ENCODE results near the gene MYH10.
A peak's percentile ranks its signal among the peaks of the same experiment; 100 is the strongest.

MYH10 gene

DNA sequence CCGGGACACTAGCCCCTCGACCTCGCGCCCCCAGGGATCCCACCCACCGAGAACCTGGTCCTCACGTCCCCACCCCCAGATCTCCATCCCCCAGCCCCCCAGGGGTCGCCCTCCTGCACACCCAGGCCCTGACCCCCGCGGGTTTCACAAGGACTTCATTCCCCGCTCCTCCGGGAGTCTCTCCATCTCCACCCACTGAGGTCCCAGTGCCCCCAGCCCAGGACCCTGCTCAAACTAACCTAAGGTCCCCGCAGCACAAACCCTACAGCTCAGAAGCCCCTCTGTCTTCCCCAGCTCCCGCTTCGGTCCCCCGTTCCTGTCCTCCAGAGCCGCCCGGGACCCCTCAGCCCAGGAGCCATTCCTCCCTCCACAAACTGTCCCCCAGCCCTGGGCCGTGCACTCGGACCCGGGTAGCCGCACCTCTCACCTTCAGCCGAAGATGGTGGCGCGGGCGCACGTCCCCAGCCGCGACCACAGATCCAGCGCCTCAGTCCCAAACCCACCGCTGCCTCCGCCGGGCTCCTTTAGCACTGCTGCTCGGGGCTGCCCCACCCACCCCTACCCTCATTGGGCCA is at the start of gene MYH10 (continued):
- TF ChIP-seq, protein P1, sequence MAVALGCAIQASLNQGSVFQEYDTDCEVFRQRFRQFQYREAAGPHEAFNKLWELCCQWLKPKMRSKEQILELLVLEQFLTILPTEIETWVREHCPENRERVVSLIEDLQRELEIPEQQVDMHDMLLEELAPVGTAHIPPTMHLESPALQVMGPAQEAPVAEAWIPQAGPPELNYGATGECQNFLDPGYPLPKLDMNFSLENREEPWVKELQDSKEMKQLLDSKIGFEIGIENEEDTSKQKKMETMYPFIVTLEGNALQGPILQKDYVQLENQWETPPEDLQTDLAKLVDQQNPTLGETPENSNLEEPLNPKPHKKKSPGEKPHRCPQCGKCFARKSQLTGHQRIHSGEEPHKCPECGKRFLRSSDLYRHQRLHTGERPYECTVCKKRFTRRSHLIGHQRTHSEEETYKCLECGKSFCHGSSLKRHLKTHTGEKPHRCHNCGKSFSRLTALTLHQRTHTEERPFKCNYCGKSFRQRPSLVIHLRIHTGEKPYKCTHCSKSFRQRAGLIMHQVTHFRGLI (tag by site-specific recombination; IDR thresholded peaks at IDR 0.05): peak; percentile 69; the same call in 1 of the 2 replicates
- 0 out of 2 replicates have a peak, but pooled peaks have one; percentile 62 for TF ChIP-seq ZNF239 (tag by site-specific recombination; IDR thresholded peaks at IDR 0.05)
- no peak for TF ChIP-seq ZNF560 (tag by site-specific recombination; IDR thresholded peaks at IDR 0.05; ENCODE audit: borderline replicate concordance)
- no peak for TF ChIP-seq ZNF530 (tag by site-specific recombination; IDR thresholded peaks at IDR 0.05; ENCODE audit: low read depth)
- TF ChIP-seq, protein P2, sequence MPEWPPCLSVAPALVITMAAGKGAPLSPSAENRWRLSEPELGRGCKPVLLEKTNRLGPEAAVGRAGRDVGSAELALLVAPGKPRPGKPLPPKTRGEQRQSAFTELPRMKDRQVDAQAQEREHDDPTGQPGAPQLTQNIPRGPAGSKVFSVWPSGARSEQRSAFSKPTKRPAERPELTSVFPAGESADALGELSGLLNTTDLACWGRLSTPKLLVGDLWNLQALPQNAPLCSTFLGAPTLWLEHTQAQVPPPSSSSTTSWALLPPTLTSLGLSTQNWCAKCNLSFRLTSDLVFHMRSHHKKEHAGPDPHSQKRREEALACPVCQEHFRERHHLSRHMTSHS (tag by site-specific recombination; IDR thresholded peaks at IDR 0.05): no peak
- TF ChIP-seq, protein P3, sequence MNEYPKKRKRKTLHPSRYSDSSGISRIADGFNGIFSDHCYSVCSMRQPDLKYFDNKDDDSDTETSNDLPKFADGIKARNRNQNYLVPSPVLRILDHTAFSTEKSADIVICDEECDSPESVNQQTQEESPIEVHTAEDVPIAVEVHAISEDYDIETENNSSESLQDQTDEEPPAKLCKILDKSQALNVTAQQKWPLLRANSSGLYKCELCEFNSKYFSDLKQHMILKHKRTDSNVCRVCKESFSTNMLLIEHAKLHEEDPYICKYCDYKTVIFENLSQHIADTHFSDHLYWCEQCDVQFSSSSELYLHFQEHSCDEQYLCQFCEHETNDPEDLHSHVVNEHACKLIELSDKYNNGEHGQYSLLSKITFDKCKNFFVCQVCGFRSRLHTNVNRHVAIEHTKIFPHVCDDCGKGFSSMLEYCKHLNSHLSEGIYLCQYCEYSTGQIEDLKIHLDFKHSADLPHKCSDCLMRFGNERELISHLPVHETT (tag by site-specific recombination; IDR thresholded peaks at IDR 0.05): 0 out of 2 replicates have a peak, but pooled peaks have one; percentile 18
- TF ChIP-seq ZNF19 (tag by site-specific recombination; IDR thresholded peaks at IDR 0.05; ENCODE audit: low read depth): no peak

DNA sequence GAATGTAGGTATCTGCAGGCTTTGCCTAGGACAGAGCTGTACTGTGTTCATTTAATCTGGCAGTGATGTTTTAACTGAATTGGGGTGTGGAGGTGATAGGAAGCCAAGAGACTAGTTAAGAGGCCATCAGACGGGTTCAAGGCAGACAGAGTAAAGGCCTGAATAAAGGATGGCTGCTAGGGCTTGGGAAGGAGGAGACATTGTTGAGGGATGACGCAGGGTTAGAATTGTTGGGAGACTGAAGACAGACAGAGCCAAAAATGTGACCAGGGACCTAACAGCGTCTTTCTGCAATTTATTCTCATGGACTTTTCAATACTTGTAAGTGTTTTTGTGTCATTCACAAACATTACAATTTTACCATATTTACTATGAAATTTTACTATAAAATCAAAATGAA is 48.6 kb upstream of the MYH10 start:
- TF ChIP-seq YY2 (tag by site-specific recombination; IDR thresholded peaks at IDR 0.05): no peak
- TF ChIP-seq ZNF514 (tag by site-specific recombination; IDR thresholded peaks at IDR 0.05): no peak
- TF ChIP-seq, protein P4, sequence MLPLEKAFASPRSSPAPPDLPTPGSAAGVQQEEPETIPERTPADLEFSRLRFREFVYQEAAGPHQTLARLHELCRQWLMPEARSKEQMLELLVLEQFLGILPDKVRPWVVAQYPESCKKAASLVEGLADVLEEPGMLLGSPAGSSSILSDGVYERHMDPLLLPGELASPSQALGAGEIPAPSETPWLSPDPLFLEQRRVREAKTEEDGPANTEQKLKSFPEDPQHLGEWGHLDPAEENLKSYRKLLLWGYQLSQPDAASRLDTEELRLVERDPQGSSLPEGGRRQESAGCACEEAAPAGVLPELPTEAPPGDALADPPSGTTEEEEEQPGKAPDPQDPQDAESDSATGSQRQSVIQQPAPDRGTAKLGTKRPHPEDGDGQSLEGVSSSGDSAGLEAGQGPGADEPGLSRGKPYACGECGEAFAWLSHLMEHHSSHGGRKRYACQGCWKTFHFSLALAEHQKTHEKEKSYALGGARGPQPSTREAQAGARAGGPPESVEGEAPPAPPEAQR (tag by site-specific recombination; IDR thresholded peaks at IDR 0.05): no peak
- no peak for TF ChIP-seq ZNF133 (tag by site-specific recombination; IDR thresholded peaks at IDR 0.05)
- no peak for TF ChIP-seq ZNF843 (tag by site-specific recombination; IDR thresholded peaks at IDR 0.05)
- TF ChIP-seq ZNF660 (tag by site-specific recombination; IDR thresholded peaks at IDR 0.05): no peak
- no peak for TF ChIP-seq MEIS1 (CRISPR knock-in tag; IDR thresholded peaks at IDR 0.05; ENCODE audit: borderline replicate concordance)
- TF ChIP-seq ZNF138 (tag by site-specific recombination; IDR thresholded peaks at IDR 0.05; ENCODE audit: borderline replicate concordance): no peak
- no peak for TF ChIP-seq ZNF266 (tag by site-specific recombination; IDR thresholded peaks at IDR 0.05; ENCODE audit: low read depth)
- Histone ChIP-seq H3K27ac (ENCODE audit: extremely low read depth, low read depth, low read length) (no peak overlapping the region), H3K4me3 (ENCODE audit: low read depth, low read length) (no peak overlapping the region), H3K9me3 (ENCODE audit: control insufficient read depth, insufficient read depth, low read depth, low read length) (peaks cover 7% of the 10 kb centered on the region), H3K4me1 (ENCODE audit: control insufficient read depth, insufficient read depth, low read length) (peaks cover 29% of the 10 kb centered on the region), H3K36me3 (ENCODE audit: control insufficient read depth in 2 of 2, insufficient read depth in 1 of 2, low read length in 2 of 2) (no peaks in the 10 kb centered on the region)
- CTCF ChIA-PET: no interaction called here
- POLR2A ChIA-PET: no interaction called here

DNA sequence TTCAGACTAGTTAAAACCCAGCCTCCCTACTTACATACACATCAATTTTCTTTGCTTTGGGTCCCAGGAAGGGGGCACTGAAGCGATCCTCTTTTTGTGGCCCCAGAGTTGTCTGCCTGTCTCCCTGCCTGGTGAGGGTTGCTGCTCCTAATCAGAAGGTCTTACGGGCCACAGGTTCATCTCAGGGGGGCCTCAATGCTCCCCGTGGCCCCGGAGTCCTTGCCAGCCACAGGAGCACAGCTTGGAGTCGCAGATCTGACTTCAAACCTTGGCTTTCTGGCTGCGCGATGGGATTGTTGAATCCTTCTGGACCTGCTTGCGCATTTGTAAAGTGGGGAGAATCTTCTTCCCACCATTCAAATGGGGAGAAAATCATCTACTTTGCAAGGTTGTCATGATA is 44.8 kb upstream of the MYH10 start:
- CTCF ChIA-PET: no interaction called here
- Histone ChIP-seq H3K27ac (ENCODE audit: extremely low read depth, low read depth, low read length) (no peak overlapping the region), H3K36me3 (ENCODE audit: control insufficient read depth in 2 of 2, insufficient read depth in 1 of 2, low read length in 2 of 2) (no peaks in the 10 kb centered on the region), H3K4me1 (ENCODE audit: control insufficient read depth, insufficient read depth, low read length) (peaks cover 29% of the 10 kb centered on the region), H3K4me3 (ENCODE audit: low read depth, low read length) (no peak overlapping the region), H3K9me3 (ENCODE audit: control insufficient read depth, insufficient read depth, low read depth, low read length) (peaks cover 7% of the 10 kb centered on the region)
- POLR2A ChIA-PET: no interaction called here
- no peak for TF ChIP-seq FEZF1 (tag by site-specific recombination; IDR thresholded peaks at IDR 0.05)
- TF ChIP-seq MEIS1 (CRISPR knock-in tag; IDR thresholded peaks at IDR 0.05; ENCODE audit: borderline replicate concordance): no peak
- no peak for TF ChIP-seq ZNF121 (tag by site-specific recombination; IDR thresholded peaks at IDR 0.05)
- no peak for TF ChIP-seq RBAK (tag by site-specific recombination; IDR thresholded peaks at IDR 0.05)
- TF ChIP-seq, protein P5, sequence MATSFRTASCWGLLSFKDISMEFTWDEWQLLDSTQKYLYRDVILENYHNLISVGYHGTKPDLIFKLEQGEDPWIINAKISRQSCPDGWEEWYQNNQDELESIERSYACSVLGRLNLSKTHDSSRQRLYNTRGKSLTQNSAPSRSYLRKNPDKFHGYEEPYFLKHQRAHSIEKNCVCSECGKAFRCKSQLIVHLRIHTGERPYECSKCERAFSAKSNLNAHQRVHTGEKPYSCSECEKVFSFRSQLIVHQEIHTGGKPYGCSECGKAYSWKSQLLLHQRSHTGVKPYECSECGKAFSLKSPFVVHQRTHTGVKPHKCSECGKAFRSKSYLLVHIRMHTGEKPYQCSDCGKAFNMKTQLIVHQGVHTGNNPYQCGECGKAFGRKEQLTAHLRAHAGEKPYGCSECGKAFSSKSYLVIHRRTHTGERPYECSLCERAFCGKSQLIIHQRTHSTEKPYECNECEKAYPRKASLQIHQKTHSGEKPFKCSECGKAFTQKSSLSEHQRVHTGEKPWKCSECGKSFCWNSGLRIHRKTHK (tag by site-specific recombination; IDR thresholded peaks at IDR 0.05): no peak
- no peak for TF ChIP-seq ZBTB8A (tag by site-specific recombination; IDR thresholded peaks at IDR 0.05)
- TF ChIP-seq, protein P6, sequence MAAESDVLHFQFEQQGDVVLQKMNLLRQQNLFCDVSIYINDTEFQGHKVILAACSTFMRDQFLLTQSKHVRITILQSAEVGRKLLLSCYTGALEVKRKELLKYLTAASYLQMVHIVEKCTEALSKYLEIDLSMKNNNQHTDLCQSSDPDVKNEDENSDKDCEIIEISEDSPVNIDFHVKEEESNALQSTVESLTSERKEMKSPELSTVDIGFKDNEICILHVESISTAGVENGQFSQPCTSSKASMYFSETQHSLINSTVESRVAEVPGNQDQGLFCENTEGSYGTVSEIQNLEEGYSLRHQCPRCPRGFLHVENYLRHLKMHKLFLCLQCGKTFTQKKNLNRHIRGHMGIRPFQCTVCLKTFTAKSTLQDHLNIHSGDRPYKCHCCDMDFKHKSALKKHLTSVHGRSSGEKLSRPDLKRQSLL (tag by site-specific recombination; IDR thresholded peaks at IDR 0.05): no peak
- TF ChIP-seq ZNF366 (tag by site-specific recombination; conservative IDR thresholded peaks at IDR 0.05): no peak
